Measurements from ENCODE around the gene CHD2. TPM values are rescaled to one million over a fixed set of nuclear protein-coding genes. Genes with fewer than 3 reads are reported as not detected.

Gene CHD2
- total RNA-seq, 1 donor from 2014 or later: 159 TPM

DNA sequence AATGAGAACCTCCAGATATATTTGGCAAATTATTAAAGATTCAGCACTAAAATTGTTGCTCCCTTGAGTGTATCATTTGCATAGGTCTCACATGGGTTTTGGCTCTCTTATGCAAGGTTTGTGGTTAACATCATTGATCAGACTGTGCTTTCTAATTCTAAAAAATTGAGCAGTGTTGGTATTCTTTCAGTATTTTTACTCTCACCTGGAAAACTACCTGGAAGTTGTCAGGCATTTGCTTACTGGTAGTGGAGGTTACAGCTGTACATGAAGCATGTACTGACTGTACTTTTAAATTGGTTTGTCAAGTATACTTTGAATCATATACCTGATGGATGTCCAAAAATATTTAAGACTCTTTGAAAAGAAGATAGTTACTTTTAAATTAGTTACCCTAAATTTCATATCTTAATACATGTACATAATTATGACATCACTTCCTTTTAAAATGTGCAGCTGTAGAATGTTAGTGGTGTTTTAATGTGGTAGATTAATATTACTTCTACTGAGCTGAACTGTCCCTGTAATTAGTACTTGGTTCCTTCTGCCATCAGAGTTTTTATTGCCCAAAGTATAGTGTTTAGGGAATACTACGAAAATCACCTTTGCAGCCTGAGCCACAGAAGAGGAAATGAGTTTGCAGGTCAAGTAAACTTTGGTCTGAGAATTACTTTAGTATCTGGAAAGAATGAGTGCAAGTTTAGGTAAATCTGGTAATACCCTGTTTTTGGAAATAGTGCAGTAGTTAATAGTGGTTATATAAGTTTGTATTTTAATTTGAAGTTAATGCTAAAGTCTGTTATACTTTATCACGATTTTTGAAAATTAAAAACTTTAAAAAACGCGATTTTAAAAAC is 2.8 kb downstream of the CHD2 start:
- TF ChIP-seq, protein P1, sequence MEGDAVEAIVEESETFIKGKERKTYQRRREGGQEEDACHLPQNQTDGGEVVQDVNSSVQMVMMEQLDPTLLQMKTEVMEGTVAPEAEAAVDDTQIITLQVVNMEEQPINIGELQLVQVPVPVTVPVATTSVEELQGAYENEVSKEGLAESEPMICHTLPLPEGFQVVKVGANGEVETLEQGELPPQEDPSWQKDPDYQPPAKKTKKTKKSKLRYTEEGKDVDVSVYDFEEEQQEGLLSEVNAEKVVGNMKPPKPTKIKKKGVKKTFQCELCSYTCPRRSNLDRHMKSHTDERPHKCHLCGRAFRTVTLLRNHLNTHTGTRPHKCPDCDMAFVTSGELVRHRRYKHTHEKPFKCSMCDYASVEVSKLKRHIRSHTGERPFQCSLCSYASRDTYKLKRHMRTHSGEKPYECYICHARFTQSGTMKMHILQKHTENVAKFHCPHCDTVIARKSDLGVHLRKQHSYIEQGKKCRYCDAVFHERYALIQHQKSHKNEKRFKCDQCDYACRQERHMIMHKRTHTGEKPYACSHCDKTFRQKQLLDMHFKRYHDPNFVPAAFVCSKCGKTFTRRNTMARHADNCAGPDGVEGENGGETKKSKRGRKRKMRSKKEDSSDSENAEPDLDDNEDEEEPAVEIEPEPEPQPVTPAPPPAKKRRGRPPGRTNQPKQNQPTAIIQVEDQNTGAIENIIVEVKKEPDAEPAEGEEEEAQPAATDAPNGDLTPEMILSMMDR (IDR thresholded peaks at IDR 0.05; ENCODE audit: unreplicated experiment): no peak
- Mint-ChIP-seq H3K27ac (peak overlapping the region; percentile 100), H3K9me3 (ENCODE audit: low read depth) (peaks cover 8% of the 10 kb centered on the region), H3K36me3 (ENCODE audit: insufficient read depth) (peaks cover 22% of the 10 kb centered on the region), H3K27me3 (no peaks in the 10 kb centered on the region), H3K4me1 (ENCODE audit: low read depth) (peaks cover 45% of the 10 kb centered on the region), H3K4me3 (ENCODE audit: low read depth) (peak overlapping the region; percentile 98)
- no peak for DNase-seq (ENCODE audit: low spot score, unreplicated experiment)

DNA sequence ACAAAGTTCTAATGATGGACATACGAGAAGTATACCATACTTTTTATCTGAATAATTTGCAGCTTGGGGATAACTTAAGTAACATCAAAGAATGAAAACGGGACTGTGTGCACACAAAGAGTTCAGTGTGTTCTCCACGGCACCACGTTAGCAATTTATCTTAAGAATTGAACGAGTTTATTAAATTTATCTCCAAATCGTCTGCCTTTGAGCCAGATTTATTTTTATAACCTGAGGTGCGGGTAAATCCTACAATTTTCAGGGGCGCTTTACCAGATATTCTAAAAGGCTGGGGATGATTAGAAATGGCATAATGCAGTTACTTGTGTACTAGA is 3.5 kb downstream of the CHD2 start:
- Mint-ChIP-seq H3K9me3 (ENCODE audit: low read depth) (peaks cover 8% of the 10 kb centered on the region), H3K4me3 (ENCODE audit: low read depth) (peak overlapping the region; percentile 98), H3K27me3 (no peaks in the 10 kb centered on the region), H3K27ac (peak overlapping the region; percentile 100), H3K4me1 (ENCODE audit: low read depth) (peaks cover 52% of the 10 kb centered on the region), H3K36me3 (ENCODE audit: insufficient read depth) (peaks cover 19% of the 10 kb centered on the region)
- no peak for DNase-seq (ENCODE audit: low spot score, unreplicated experiment)
- TF ChIP-seq, protein P1 (IDR thresholded peaks at IDR 0.05; ENCODE audit: unreplicated experiment): no peak

DNA sequence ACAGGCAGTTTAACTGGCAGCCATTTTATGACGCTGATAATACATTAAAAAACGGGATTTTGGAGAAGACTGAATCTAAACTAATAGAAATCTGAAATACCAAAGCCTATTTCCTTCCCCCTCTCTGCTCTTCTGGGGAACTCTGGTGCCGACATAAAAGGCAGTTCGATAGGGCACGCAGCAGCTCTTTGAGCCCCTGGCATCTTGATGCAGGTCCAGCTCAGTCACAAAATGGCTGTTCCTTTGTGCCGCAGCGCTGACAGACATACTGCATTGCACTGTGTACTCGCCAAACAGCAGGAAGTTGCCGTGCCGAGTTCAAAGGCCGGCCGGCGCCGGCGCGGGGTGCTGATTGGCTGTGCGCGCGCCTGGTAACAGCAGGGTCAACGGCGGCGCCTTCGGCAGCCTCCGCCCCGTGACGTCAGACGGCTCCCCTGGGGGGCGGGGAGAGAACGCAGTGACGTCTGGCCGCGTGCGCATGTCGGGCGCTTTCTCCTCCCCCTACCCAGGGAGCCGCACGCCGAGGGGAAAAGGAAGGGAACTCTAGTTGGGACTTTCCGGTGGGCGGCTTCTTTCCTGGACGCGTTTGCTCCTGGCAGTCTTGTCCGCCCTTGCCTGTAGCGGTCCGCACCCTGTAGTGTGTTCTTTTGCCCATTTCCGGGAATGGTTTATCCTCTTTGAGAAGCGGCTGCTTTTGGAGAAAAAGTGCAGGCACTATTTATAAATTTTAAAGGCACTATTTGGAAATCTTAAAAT is 4.0 kb downstream of the CHD2 start:
- H3K9me3 Mint-ChIP-seq (ENCODE audit: low read depth): peaks cover 4% of the 10 kb centered on the region
- no peaks in the 10 kb centered on the region for H3K27me3 Mint-ChIP-seq
- H3K4me3 Mint-ChIP-seq (ENCODE audit: low read depth): peak overlapping the region; percentile 98
- peak overlapping the region; percentile 100 for H3K27ac Mint-ChIP-seq
- H3K36me3 Mint-ChIP-seq (ENCODE audit: insufficient read depth): peaks cover 13% of the 10 kb centered on the region
- peak; percentile 100 for DNase-seq (ENCODE audit: low spot score, unreplicated experiment)
- TF ChIP-seq, protein P1 (IDR thresholded peaks at IDR 0.05; ENCODE audit: unreplicated experiment): no peak
- peaks cover 55% of the 10 kb centered on the region for H3K4me1 Mint-ChIP-seq (ENCODE audit: low read depth)

DNA sequence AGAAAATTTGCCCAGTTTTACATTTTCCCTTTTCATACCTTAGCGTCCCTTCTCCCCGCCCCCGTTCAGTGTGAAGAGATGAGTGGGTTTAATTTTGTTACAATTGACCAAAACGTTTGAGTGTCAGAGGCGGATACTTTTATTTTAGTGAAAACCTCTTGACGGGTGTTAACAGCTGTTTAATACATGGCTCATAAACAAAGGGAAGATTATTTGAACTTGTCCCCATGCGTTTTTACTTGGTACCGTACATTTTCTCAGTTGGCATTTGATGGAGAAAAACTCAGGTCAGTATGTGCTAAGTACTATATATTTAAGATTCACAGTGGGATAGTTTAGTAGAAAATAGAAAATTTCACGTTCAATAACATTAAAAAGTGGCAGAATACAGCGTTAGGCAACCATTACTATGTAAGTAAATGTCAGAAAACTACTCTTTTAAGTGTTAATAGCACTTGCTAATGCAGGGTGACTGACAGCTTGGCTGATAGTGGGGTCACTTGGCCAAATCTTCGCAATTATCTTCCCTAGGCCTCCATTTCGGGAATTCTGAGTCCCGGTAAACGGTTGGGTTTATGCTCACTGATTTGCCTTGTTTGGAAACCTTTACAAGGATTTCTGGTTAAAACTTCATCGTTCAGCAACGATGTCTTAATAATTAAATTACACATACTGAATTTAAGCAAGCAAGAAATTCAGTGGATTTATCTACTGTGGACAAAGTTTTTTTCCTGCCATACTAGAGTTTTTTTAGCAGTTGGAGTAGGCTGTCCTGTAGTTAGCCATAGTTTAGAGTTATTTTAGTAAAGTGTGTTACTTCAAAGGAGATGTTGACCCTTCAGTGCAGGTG is 4.8 kb downstream of the CHD2 start:
- H3K4me3 Mint-ChIP-seq (ENCODE audit: low read depth): peak overlapping the region; percentile 98
- peak overlapping the region; percentile 100 for H3K27ac Mint-ChIP-seq
- H3K9me3 Mint-ChIP-seq (ENCODE audit: low read depth): no peaks in the 10 kb centered on the region
- TF ChIP-seq, protein P1 (IDR thresholded peaks at IDR 0.05; ENCODE audit: unreplicated experiment): no peak
- no peak for DNase-seq (ENCODE audit: low spot score, unreplicated experiment)
- peaks cover 9% of the 10 kb centered on the region for H3K36me3 Mint-ChIP-seq (ENCODE audit: insufficient read depth)
- no peaks in the 10 kb centered on the region for H3K27me3 Mint-ChIP-seq
- peaks cover 60% of the 10 kb centered on the region for H3K4me1 Mint-ChIP-seq (ENCODE audit: low read depth)

DNA sequence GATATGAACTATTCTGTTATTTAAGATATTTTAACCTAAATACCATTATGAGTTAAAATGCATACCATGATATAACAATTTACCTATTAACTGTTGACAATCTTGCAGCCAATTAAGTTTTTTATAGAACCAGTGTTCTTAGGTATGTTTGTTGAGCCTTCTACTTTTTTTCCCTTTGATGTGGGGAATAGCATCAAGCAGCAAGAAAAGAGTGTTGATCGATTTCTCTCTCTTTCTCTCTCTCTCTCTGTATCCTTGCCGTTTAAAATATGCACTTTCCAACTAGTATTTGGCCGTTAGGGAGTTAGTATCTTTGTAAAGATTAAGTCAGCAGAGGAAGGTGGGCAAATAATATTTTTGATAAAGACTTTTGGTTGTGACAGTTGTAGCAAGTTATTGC is 5.9 kb downstream of the CHD2 start:
- TF ChIP-seq, protein P1 (IDR thresholded peaks at IDR 0.05; ENCODE audit: unreplicated experiment): no peak
- no peak for DNase-seq (ENCODE audit: low spot score, unreplicated experiment)
- Mint-ChIP-seq H3K36me3 (ENCODE audit: insufficient read depth) (peaks cover 7% of the 10 kb centered on the region), H3K4me3 (ENCODE audit: low read depth) (peak overlapping the region; percentile 98), H3K27me3 (no peaks in the 10 kb centered on the region), H3K9me3 (ENCODE audit: low read depth) (no peaks in the 10 kb centered on the region), H3K4me1 (ENCODE audit: low read depth) (peaks cover 67% of the 10 kb centered on the region), H3K27ac (peak overlapping the region; percentile 100)
